Effector memory CD8-positive, alpha-beta T cell (primary cell): ENCODE measurements around the gene OR2F1.

ENCODE experiments used
- ATAC-seq: fragments of 150-1000 bp; cut with Tn5 transposase; replicated peaks from 2 replicates; pipeline ENCODE4 v1.10.0; 2021; ENCODE audit warnings: mild to moderate bottlenecking, moderate library complexity
- DNase-seq, 3 experiments: peaks; one replicate each; pipeline ENCODE4 v3.0.0; 2021
- H3K27ac Mint-ChIP-seq, 2 donors: one replicate each; pipeline ENCODE4 v1.8.0; 2022; ENCODE audit warnings: mild to moderate bottlenecking in 2 of 2, mixed read lengths in 2 of 2, moderate library complexity in 2 of 2
- H3K27me3 Mint-ChIP-seq, 2 donors: one replicate each; pipeline ENCODE4 v1.8.0; 2022; ENCODE audit warnings: mixed read lengths in 2 of 2
- H3K36me3 Mint-ChIP-seq: one replicate; pipeline ENCODE4 v1.8.0; 2022; ENCODE audit warnings: mild to moderate bottlenecking, moderate library complexity, mixed read lengths; ENCODE audit not compliant: insufficient read depth
- H3K4me1 Mint-ChIP-seq, 2 donors: one replicate each; pipeline ENCODE4 v1.8.0; 2022; ENCODE audit warnings: low read depth in 2 of 2, mixed read lengths in 2 of 2
- H3K4me3 Mint-ChIP-seq, 2 donors: one replicate each; pipeline ENCODE4 v1.8.0; 2022; ENCODE audit warnings: mild to moderate bottlenecking in 2 of 2, mixed read lengths in 2 of 2, moderate library complexity in 2 of 2
- H3K9me3 Mint-ChIP-seq, 2 donors: one replicate each; pipeline ENCODE4 v1.8.0; 2022; ENCODE audit warnings: mixed read lengths in 2 of 2
- total RNA-seq, 9 experiments: gene quantifications; one replicate each; lab custom pipeline; 2026; lab: John Stamatoyannopoulos, UW

Gene OR2F1, protein sequence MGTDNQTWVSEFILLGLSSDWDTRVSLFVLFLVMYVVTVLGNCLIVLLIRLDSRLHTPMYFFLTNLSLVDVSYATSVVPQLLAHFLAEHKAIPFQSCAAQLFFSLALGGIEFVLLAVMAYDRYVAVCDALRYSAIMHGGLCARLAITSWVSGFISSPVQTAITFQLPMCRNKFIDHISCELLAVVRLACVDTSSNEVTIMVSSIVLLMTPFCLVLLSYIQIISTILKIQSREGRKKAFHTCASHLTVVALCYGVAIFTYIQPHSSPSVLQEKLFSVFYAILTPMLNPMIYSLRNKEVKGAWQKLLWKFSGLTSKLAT
- 0 to 0.06 (median 0) reads per million in 9 experiments for total RNA-seq

DNA sequence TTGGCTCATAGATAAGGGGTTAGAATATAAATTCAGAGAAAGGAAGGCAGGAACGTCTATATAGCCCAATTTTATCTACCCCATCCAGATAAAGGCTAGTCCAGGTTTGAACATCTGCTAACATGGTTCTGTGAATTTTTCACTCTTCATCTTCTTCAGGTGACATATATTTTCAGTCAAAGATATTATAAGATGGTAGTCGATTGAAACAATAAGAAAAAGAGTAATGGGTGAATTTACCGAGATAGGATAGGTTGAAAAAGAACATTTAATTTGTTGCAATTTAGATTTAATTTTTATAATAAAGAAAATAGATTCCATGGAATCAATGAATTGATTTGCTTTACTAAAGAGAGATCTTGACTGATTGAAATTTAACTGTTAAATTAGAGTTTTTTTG lies at the start of gene OR2F1:
OR2F1 (plus strand) TSS at position 301 of the 400 bp plus-strand sequence. CDS start 5,127 bp downstream, outside the sequence.
- ATAC-seq (no peak), DNase-seq (no peak)
- Mint-ChIP-seq H3K4me1 (no peaks in the 10 kb centered on the region), H3K36me3 (no peaks in the 10 kb centered on the region), H3K27me3 (peaks cover 39 to 53% of the 10 kb centered on the region in 2 donors), H3K9me3 (no peaks in the 10 kb centered on the region), H3K27ac (no peak within 1 kb of the TSS), H3K4me3 (no peak within 1 kb of the TSS)

DNA sequence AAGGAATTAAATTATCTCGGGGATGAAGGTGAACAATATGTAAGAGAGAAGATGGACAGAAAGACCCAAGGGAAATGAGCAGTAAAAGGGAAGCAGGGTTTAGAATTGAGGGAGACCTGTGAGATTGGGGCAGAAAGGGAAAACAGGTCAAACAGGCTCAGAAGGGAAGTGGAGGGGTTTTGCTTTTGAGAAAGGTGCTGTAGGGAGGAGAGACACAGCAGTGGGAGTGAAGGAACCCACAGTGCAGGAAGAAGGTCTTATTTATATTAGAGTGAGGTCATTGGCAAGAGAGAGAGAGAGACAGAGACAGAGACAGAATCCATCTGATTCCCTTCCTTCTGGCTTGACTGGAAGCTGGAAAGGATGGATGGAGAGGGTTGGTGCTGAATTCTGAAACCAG lies 49.1 kb upstream of the OR2F1 start:
- Mint-ChIP-seq H3K9me3 (no peaks in the 10 kb centered on the region), H3K27ac (no peak overlapping the region), H3K27me3 (peaks cover 6 to 10% of the 10 kb centered on the region in 2 donors)

DNA sequence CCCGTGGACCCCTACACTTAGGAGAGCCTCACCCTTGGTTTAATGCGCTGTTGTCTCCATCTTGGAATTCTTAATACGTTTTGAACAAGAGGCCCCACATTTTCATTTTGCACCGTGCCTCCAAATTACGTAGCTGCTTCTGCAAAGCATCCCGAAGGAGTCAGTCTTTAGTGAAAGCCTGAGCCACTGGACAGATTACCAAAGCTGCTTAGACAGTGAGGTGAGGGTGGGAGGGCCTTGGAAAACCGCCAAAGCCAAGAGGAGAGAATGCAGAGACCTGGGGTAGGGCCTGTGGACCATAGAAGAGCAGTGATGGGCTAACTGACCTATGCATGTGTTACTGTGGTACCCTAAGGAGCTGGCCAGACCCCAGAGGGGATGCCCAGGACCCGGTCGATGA lies 48.5 kb upstream of the OR2F1 start:
- Mint-ChIP-seq H3K36me3 (peaks cover 7% of the 10 kb centered on the region), H3K27ac (no peak overlapping the region), H3K4me1 (peaks cover 6 to 8% of the 10 kb centered on the region in 2 donors), H3K27me3 (peaks cover 9 to 10% of the 10 kb centered on the region in 2 donors), H3K9me3 (no peaks in the 10 kb centered on the region), H3K4me3 (no peak overlapping the region)
- DNase-seq, result no peak
- ATAC-seq, result no peak

More for the DNA sequence above, 49.1 kb upstream of the OR2F1 start:
- Mint-ChIP-seq H3K36me3 (peaks cover 7% of the 10 kb centered on the region), H3K4me3 (no peak overlapping the region), H3K4me1 (peaks cover 10 to 15% of the 10 kb centered on the region in 2 donors)
- DNase-seq (no peak), ATAC-seq (no peak)

DNA sequence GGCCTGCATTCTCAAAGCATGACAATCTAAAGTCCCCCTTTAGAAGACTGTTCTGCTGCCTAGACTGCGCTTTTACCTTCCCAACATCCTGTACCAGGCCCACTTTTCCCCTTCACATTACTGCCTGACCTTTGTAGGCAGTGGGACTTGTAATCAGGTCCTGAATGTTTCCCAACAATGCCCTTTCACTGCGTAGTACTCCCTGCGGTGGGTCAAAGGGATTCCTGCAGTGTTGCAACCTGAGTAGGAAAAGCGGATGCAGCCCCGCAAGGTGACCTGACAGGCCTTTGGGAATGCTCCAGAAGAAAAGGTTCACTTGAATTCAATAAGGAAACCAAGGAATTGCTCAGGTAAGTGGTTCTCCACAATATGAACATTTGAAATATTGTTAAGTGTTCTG lies 47.7 kb upstream of the OR2F1 start:
- ATAC-seq (no peak), DNase-seq (no peak)
- no peak overlapping the region for H3K4me3 Mint-ChIP-seq
- H3K27ac Mint-ChIP-seq, result no peak overlapping the region
- peaks cover 1 to 3% of the 10 kb centered on the region in 2 donors for H3K4me1 Mint-ChIP-seq
- H3K36me3 Mint-ChIP-seq, result peaks cover 3% of the 10 kb centered on the region
- H3K27me3 Mint-ChIP-seq, result peaks cover 9 to 10% of the 10 kb centered on the region in 2 donors
- H3K9me3 Mint-ChIP-seq, result no peaks in the 10 kb centered on the region

DNA sequence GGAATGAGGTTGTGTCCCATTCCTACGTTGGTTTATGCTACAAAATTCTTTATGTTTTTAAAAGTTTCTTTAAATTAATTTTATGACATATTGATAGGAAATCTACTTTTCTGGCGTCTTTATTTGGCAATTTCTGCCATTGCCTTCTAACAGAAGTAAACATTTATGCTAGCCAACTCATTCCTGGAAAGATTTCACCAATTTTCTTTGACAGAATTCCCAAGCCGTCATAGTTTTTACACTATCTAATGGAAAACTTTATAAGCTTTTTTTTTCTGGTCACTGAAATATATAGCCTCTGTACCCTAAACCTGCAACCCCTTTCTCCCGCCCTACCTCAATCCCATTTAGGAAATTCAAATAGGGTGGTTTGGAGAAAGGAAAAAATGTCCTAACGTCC lies 46.5 kb upstream of the OR2F1 start:
- DNase-seq (no peak), ATAC-seq (no peak)
- peaks cover 9 to 10% of the 10 kb centered on the region in 2 donors for H3K27me3 Mint-ChIP-seq
- H3K4me3 Mint-ChIP-seq, result no peak overlapping the region
- no peaks in the 10 kb centered on the region for H3K4me1 Mint-ChIP-seq
- H3K36me3 Mint-ChIP-seq, result no peaks in the 10 kb centered on the region
- H3K27ac Mint-ChIP-seq, result no peak overlapping the region
- H3K9me3 Mint-ChIP-seq, result no peaks in the 10 kb centered on the region

DNA sequence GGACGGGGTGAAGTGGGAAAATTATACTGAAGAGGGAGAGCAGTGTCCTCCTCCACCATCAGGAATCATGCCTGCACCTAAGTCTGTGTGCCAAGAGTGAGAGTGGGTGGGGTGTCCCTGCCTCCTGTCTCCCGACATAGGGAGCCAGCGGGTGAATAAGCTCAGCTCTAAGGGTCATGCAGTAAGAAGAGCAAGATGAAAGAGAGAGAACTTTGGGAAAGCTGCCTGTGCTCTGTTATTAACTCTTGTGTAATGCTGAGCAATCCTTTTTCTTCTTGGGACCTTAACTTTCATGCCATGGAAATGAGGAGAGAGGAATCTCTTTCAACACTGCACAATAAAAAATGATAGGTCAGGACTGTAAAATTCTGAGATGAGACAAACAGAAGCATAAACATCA lies 44.8 kb upstream of the OR2F1 start:
- Mint-ChIP-seq H3K4me1 (no peaks in the 10 kb centered on the region), H3K4me3 (no peak overlapping the region), H3K27ac (no peak overlapping the region), H3K27me3 (peaks cover 9 to 16% of the 10 kb centered on the region in 2 donors), H3K36me3 (no peaks in the 10 kb centered on the region), H3K9me3 (no peaks in the 10 kb centered on the region)
- ATAC-seq (no peak), DNase-seq (no peak)

DNA sequence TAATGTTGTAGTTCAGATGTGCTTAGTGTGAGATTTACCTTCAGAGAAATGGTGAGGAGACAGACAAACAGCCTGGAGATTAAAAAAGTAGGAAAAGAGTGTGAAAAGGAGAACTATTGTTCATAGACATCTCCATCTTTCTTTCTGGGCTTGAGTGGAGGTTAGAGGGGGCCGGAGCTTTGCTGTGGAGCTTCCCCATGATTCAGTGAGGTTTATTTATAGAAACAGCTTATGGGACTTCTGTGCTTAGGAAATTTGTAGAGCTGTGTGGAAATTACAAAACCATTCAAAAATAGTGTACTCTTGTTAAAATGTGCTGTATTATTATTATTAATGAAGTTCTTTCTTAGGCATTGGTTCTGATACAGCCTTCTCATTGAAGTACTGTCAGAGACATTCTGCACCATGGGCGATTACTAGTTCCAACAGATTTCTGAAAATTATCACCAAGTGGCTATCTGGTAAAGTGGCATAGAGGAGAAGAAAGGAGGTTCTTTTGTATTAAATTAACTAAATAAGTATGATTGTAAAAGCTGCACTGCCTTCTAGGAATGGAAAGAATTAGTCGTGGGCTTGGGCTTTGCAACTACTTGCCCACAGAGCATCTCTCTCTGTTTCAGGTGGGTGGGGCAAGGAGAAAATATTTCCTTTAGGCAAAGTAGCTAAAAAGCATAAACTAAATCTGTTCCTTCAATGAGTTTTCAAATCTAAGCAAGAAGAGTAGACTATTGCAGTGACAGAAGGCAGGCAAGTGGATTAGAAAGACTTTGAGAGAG lies 44.0 kb upstream of the OR2F1 start:
- Mint-ChIP-seq H3K36me3 (no peaks in the 10 kb centered on the region), H3K4me1 (no peaks in the 10 kb centered on the region), H3K27ac (no peak overlapping the region), H3K4me3 (no peak overlapping the region), H3K27me3 (peaks cover 9 to 16% of the 10 kb centered on the region in 2 donors), H3K9me3 (no peaks in the 10 kb centered on the region)
- ATAC-seq (no peak), DNase-seq (no peak)

DNA sequence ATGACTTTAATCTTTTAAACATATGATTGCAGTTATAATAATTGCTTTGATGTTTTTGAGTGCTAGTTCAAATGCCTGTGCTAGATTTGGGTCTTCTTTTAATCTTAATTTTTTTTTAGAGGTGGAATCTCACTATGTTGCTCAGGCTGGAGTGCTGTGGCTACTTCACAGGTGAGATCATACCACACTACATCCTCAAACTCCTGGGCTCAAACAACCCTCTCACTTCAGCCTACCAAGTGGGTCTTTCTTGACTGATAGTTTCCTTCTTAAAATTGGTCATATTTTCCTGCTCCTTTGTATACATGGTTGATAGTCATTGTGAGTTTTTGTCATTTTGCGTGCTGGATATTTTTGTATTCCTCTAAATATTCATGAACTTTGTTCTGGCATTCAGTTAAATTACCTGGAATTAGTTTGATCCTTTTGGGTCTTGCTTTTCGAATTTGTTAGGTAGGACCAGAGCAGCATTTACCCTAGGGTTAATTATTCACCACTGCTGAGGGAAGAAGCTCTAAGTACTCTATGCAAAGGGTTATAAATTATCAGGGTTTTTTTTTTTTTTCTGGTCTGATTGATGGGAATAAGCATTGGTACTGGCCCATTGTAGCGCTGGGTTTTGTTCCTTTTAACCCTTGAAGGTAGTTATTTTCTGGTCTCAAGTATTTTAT lies 40.6 kb upstream of the OR2F1 start:
- Mint-ChIP-seq H3K27me3 (peaks cover 25 to 32% of the 10 kb centered on the region in 2 donors), H3K4me3 (no peak overlapping the region), H3K4me1 (no peaks in the 10 kb centered on the region), H3K36me3 (no peaks in the 10 kb centered on the region), H3K9me3 (no peaks in the 10 kb centered on the region), H3K27ac (no peak overlapping the region)
- DNase-seq (no peak), ATAC-seq (no peak)

DNA sequence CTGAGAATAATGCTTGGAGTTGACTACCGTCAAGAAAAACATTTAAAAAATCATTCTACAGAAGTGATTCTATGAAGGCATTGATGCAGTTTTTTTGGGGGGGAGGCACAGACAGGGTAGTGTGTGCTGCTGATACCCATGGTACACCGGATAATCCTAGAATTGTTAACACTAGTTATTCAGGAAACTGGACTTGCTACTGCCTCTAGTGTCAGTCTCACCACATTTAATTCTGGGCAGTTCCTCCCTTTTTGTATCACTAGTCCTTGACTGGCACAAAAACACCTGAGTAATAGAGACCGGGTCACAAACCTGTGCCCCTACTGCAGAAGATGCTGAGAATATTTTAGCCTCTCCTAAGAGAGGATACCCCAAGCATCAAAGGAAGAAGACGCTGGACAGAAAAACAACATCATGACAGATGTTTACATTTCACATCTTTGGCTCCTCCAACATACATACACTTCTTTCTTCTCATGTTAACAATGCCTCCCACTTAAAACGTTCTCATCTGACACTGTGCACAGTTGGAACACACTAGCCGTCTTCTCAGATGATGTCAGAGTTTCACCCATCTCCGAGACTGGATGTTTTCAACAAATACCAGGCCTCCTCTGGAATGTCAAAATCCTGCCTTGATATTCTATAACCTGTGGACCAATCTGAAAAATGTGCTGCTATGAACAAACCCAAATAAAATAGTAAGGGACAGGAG lies 39.5 kb upstream of the OR2F1 start:
- Mint-ChIP-seq H3K4me1 (no peaks in the 10 kb centered on the region), H3K27me3 (peaks cover 33 to 34% of the 10 kb centered on the region in 2 donors), H3K27ac (no peak overlapping the region), H3K36me3 (no peaks in the 10 kb centered on the region), H3K9me3 (no peaks in the 10 kb centered on the region), H3K4me3 (no peak overlapping the region)
- ATAC-seq (no peak), DNase-seq (no peak)

DNA sequence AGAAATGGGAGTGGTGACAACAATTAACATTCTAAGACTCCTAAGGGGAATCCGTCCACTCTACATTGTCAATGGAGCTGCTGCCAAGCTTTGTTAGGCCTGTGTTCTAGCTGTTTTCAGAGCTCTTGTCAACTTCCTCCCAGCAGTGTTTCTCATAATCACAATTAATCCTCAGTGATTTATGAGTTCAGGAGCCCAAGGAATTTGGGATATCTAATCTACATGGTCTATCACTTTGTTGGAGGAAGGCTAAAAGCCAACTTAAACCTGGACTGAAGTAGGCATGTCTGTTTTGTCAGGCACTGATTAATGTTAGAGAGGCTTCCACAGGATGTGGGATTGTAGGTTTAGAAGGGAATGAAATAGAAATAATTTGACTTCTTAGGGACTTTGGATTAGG lies 29.8 kb upstream of the OR2F1 start:
- ATAC-seq (no peak), DNase-seq (no peak)
- Mint-ChIP-seq H3K27ac (no peak overlapping the region), H3K27me3 (peaks cover 30 to 33% of the 10 kb centered on the region in 2 donors), H3K4me3 (no peak overlapping the region), H3K4me1 (no peaks in the 10 kb centered on the region), H3K9me3 (no peaks in the 10 kb centered on the region), H3K36me3 (no peaks in the 10 kb centered on the region)

DNA sequence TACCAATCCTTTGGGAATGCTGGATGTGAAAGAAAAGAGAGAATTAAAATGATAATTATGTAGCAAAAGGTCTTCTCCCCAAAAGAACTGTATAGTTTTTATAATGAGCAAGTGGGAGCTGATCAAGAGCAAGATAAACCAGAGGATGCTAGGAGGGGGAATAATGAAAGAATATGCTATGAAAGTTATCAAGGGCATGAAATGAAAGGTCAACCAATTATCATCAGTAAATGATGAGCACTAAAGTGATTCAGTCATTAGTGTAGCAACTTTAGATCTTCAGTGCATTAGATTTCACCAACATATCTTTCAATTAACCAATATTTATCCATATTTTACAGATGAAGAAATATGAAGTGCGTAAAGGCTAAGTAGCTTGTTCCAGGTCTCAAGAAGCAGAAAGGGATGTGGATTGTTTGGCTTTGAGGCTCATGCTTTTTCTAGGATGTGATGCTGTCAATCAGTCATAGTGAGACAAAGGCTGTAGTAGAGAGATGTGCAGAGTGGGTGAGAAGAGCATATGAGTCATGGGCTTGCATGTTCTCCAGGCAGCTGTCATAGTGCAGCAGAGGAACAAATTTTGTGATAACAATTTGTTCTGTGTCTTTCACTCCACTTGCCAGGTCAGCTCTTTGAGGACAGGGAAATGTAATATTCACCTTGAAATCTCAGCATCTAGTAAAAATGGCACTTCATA lies 25.3 kb upstream of the OR2F1 start:
- H3K27ac Mint-ChIP-seq, result no peak overlapping the region
- H3K9me3 Mint-ChIP-seq, result peaks cover 0 to 1% of the 10 kb centered on the region in 2 donors
- no peak for ATAC-seq
- DNase-seq, result no peak
- no peak overlapping the region for H3K4me3 Mint-ChIP-seq
- no peaks in the 10 kb centered on the region for H3K36me3 Mint-ChIP-seq
- H3K27me3 Mint-ChIP-seq, result peaks cover 2 to 7% of the 10 kb centered on the region in 2 donors
- no peaks in the 10 kb centered on the region for H3K4me1 Mint-ChIP-seq

DNA sequence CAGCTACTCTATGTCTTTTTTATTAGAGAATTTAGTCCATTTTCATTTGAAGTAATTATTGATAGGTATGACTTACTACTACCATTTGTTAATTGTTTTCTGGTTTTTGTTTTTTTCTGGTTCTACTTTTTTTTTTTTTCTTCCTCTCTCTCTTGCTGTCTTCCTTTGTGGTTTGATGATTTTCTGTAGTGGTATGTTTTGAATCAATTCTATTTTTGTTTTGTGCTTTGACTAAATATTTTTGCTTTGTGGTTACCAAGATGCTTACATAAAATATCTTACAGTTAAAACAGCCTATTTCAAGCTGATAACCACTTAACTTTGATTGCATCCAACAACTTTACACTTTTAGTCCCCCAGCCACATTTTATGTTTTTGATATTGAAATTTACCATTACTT lies 22.9 kb upstream of the OR2F1 start:
- ATAC-seq, result no peak
- H3K4me1 Mint-ChIP-seq, result no peaks in the 10 kb centered on the region
- no peak for DNase-seq
- H3K4me3 Mint-ChIP-seq, result no peak overlapping the region
- peaks cover 16 to 18% of the 10 kb centered on the region in 2 donors for H3K27me3 Mint-ChIP-seq
- no peaks in the 10 kb centered on the region for H3K36me3 Mint-ChIP-seq
- H3K9me3 Mint-ChIP-seq, result peaks cover 1 to 9% of the 10 kb centered on the region in 2 donors
- no peak overlapping the region for H3K27ac Mint-ChIP-seq
